Measurements from ENCODE around the gene GREB1. TPM values are rescaled to one million over a fixed set of nuclear protein-coding genes. Genes with fewer than 3 reads are reported as not detected.

Gene GREB1
- total RNA-seq, 1 experiment from 2014 or later = 6.2 TPM

- RAD21 ChIA-PET (ENCODE audit: low non-redundant PET in 1 of 2, low total read pairs in 2 of 2, uncharacterized antibody in 2 of 2, unreplicated experiment in 2 of 2) = no interaction called here
Observed at GRCh38 chr2:11655495-11655894, 121.7 kb downstream of the GREB1 start.

DNA sequence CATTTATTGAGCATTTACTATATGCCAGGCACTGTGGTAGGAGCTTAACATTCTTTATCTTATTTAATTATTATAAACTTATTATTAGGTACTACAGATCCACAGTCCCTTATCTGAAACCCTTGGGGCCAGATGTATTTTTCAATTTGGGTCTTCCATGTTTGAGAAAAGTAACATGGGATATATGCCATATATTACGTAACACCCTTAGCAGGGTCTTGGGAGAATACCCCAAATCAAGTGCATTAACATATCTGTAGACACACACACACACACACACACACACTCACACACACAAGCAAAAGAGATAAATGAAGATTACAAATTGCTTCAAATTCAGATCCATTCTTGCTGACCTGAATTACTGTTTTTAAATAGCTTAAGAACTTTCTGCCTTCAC lies 122.4 kb downstream of the GREB1 start:
- POLR2A ChIA-PET = no interaction called here
- RAD21 ChIA-PET (ENCODE audit: low non-redundant PET in 1 of 2, low total read pairs in 2 of 2, uncharacterized antibody in 2 of 2, unreplicated experiment in 2 of 2) = no interaction called here
- TF ChIP-seq, protein P1, sequence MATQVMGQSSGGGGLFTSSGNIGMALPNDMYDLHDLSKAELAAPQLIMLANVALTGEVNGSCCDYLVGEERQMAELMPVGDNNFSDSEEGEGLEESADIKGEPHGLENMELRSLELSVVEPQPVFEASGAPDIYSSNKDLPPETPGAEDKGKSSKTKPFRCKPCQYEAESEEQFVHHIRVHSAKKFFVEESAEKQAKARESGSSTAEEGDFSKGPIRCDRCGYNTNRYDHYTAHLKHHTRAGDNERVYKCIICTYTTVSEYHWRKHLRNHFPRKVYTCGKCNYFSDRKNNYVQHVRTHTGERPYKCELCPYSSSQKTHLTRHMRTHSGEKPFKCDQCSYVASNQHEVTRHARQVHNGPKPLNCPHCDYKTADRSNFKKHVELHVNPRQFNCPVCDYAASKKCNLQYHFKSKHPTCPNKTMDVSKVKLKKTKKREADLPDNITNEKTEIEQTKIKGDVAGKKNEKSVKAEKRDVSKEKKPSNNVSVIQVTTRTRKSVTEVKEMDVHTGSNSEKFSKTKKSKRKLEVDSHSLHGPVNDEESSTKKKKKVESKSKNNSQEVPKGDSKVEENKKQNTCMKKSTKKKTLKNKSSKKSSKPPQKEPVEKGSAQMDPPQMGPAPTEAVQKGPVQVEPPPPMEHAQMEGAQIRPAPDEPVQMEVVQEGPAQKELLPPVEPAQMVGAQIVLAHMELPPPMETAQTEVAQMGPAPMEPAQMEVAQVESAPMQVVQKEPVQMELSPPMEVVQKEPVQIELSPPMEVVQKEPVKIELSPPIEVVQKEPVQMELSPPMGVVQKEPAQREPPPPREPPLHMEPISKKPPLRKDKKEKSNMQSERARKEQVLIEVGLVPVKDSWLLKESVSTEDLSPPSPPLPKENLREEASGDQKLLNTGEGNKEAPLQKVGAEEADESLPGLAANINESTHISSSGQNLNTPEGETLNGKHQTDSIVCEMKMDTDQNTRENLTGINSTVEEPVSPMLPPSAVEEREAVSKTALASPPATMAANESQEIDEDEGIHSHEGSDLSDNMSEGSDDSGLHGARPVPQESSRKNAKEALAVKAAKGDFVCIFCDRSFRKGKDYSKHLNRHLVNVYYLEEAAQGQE (IDR thresholded peaks at IDR 0.05; ENCODE audit: low read depth) = no peak
- no peak for TF ChIP-seq EGR1 (IDR thresholded peaks at IDR 0.05; ENCODE audit: low read depth)
- no peak for TF ChIP-seq CBX3 (IDR thresholded peaks at IDR 0.05; ENCODE audit: low read depth)
- TF ChIP-seq ZNF274 (IDR thresholded peaks at IDR 0.05; ENCODE audit: low read depth, low read length) = no peak
- TF ChIP-seq SRF (IDR thresholded peaks at IDR 0.05; ENCODE audit: low read depth) = no peak
- TF ChIP-seq ELF1 (IDR thresholded peaks at IDR 0.05; ENCODE audit: borderline replicate concordance, low read depth) = no peak
- no peak for TF ChIP-seq YY1 (IDR thresholded peaks at IDR 0.05; ENCODE audit: extremely low read depth, insufficient replicate concordance, low read depth, low read length)
- TF ChIP-seq CTCF (IDR thresholded peaks at IDR 0.05 in 2 of 3, conservative IDR thresholded peaks at IDR 0.05 in 1 of 3; ENCODE audit: borderline replicate concordance in 1 of 3, insufficient read depth in 1 of 3, low read depth in 2 of 3, low read length in 2 of 3) = no peak
- no peak for TF ChIP-seq FOSL1 (IDR thresholded peaks at IDR 0.05; ENCODE audit: low read depth)
- TF ChIP-seq POLR2A (IDR thresholded peaks at IDR 0.05; ENCODE audit: borderline replicate concordance, extremely low read depth, insufficient read depth, insufficient read length) = no peak
- no peak for TF ChIP-seq JUND (IDR thresholded peaks at IDR 0.05)
- TF ChIP-seq EZH2phosphoT487 (IDR thresholded peaks at IDR 0.05; ENCODE audit: borderline replicate concordance) = no peak
- TF ChIP-seq ATF3 (IDR thresholded peaks at IDR 0.05) = no peak
- TF ChIP-seq ZFX (IDR thresholded peaks at IDR 0.05) = no peak
- TF ChIP-seq SIN3A (IDR thresholded peaks at IDR 0.05; ENCODE audit: low read depth) = no peak
- TF ChIP-seq POLR2AphosphoS5 (IDR thresholded peaks at IDR 0.05; ENCODE audit: low read depth, low read length) = no peak
- no peak for TF ChIP-seq RAD21 (IDR thresholded peaks at IDR 0.05; ENCODE audit: low read depth)

More at GRCh38 chr2:11655495-11655894, 121.7 kb downstream of the GREB1 start:
- H3K9ac ChIP-seq (ENCODE audit: low read length) = no peak overlapping the region
- no TSS peak for BruUV-seq (replicated peaks)
- H3K4me3 ChIP-seq (replicated peaks in 1 of 2; ENCODE audit: low read depth in 1 of 2, low read length in 2 of 2) = no peak overlapping the region
- CTCF ChIA-PET = no interaction called here
- H4K20me1 ChIP-seq (ENCODE audit: insufficient read depth) = no peaks in the 10 kb centered on the region
- TF ChIP-seq SRF (IDR thresholded peaks at IDR 0.05; ENCODE audit: low read depth) (no peak), CEBPB (IDR thresholded peaks at IDR 0.05; ENCODE audit: low read depth) (no peak), SP1 (IDR thresholded peaks at IDR 0.05; ENCODE audit: low read depth) (no peak), ZNF274 (IDR thresholded peaks at IDR 0.05; ENCODE audit: low read depth, low read length) (no peak), EZH2 (IDR thresholded peaks at IDR 0.05) (no peak)
- H3K27ac ChIP-seq (ENCODE audit: low read depth, low read length) = no peak overlapping the region
- H3K27me3 ChIP-seq (ENCODE audit: insufficient read depth, low read length) = no peaks in the 10 kb centered on the region; the same call in 1 of the 2 replicates
- no peaks in the 10 kb centered on the region for H3K36me3 ChIP-seq (ENCODE audit: control insufficient read depth in 1 of 2, insufficient read depth in 2 of 2, low read length in 2 of 2)
- intact Hi-C loops (cut with micrococcal nuclease) = no loop called here
- ATAC-seq = no peak
- no peaks in the 10 kb centered on the region for H3K9me2 ChIP-seq (ENCODE audit: insufficient read depth)
- H3K4me1 ChIP-seq (ENCODE audit: control insufficient read depth in 1 of 2, insufficient read depth in 2 of 2, low read length in 2 of 2) = no peaks in the 10 kb centered on the region
- no peak overlapping the region for H2AFZ ChIP-seq (ENCODE audit: low read depth, low read length, poor library complexity, severe bottlenecking)
- no peaks in the 10 kb centered on the region for H3K79me2 ChIP-seq (ENCODE audit: insufficient read depth, low read length)
- no peaks in the 10 kb centered on the region for H3K9me3 ChIP-seq (ENCODE audit: control insufficient read depth in 1 of 2, insufficient read depth in 1 of 2, low read depth in 1 of 2, low read length in 2 of 2)
- POLR2A ChIA-PET = no interaction called here
- DNase-seq (ENCODE audit: low read depth, low spot score) = no peak
- H3K4me2 ChIP-seq (ENCODE audit: low read length) = no peak overlapping the region

More for the DNA sequence above, 122.4 kb downstream of the GREB1 start:
- Histone ChIP-seq H2AFZ (ENCODE audit: low read depth, low read length, poor library complexity, severe bottlenecking) (no peak overlapping the region), H3K79me2 (ENCODE audit: insufficient read depth, low read length) (no peaks in the 10 kb centered on the region), H3K4me2 (ENCODE audit: low read length) (no peak overlapping the region), H3K4me3 (replicated peaks in 1 of 2; ENCODE audit: low read depth in 1 of 2, low read length in 2 of 2) (no peak overlapping the region), H3K36me3 (ENCODE audit: control insufficient read depth in 1 of 2, insufficient read depth in 2 of 2, low read length in 2 of 2) (no peaks in the 10 kb centered on the region), H3K27me3 (ENCODE audit: insufficient read depth, low read length) (no peaks in the 10 kb centered on the region; the same call in 1 of the 2 replicates), H3K9me2 (ENCODE audit: insufficient read depth) (no peaks in the 10 kb centered on the region), H4K20me1 (ENCODE audit: insufficient read depth) (no peaks in the 10 kb centered on the region), H3K27ac (ENCODE audit: low read depth, low read length) (no peak overlapping the region), H3K9me3 (ENCODE audit: control insufficient read depth in 1 of 2, insufficient read depth in 1 of 2, low read depth in 1 of 2, low read length in 2 of 2) (no peaks in the 10 kb centered on the region), H3K4me1 (ENCODE audit: control insufficient read depth in 1 of 2, insufficient read depth in 2 of 2, low read length in 2 of 2) (no peaks in the 10 kb centered on the region), H3K9ac (ENCODE audit: low read length) (no peak overlapping the region)
- no peak for ATAC-seq
- no peak for DNase-seq (ENCODE audit: low read depth, low spot score)
- CTCF ChIA-PET = no interaction called here
- intact Hi-C loops (cut with micrococcal nuclease) = no loop called here
- BruUV-seq (replicated peaks) = no TSS peak
